Left cardiac atrium (tissue), 4 donors: ENCODE data around the gene ANO10. TPM values are rescaled to one million over a fixed set of nuclear protein-coding genes. Genes with fewer than 3 reads are reported as not detected.
"Not testable (repeated sequence)": the region's sequence is repeated elsewhere in the genome, so short reads cannot be mapped to it uniquely, and the experiment has no call there.

ENCODE experiments used
- ATAC-seq, 2 donors: fragments of 200-7000 bp; cut with Tn5 transposase; one replicate each; pipeline ENCODE4 v1.9.1; 2020; ENCODE audit warnings: mild to moderate bottlenecking in 2 of 2, moderate library complexity in 2 of 2
- DNase-seq: peaks from one replicate; pipeline ENCODE4 v3.0.0-alpha.2; 2020
- intact Hi-C, 2 donors: fragments of 100-400 bp; cut with DNase I; formaldehyde crosslinking; loops; one replicate each; pipeline versions ENCODE4 v1.14.1 to v1.15.1; 2022 to 2023
- total RNA-seq, 2 donors: library from RNA; stranded (reverse); fragmentation: NEBNext Ultra II Directional; extraction: Animal tissue kit (Norgen Biotek cat#: 25700); gene quantifications; one replicate each; pipeline ENCODE4 v1.2.1, GENCODE V29; 2021
- donor health status: DM: no; HTN: yes; CAD: no.
- donor health status: DM: no; HTN: yes; CAD: no; lungs with severe emphysema.
- donor health status: DM: yes; HTN: yes; CAD: no.
- donor health status: Dilated cardiomyopathy.

The ANO10 gene
- total RNA-seq, 2 donors from 2014 or later, result 16.7 to 18.1 TPM

- DNase-seq (no peak), ATAC-seq (peak in 1 of 2 donors; percentile 26)
- intact Hi-C loops, result no loop called here
These were observed 90.0 kb downstream of the ANO10 start for GRCh38 chr3:43531835-43532234.

GRCh38 chr3:43528498-43529099 is 93.2 kb downstream of the ANO10 start:
- no peak for DNase-seq
- no peak for ATAC-seq
- intact Hi-C loops, result no loop called here

GRCh38 chr3:43526956-43527355 is 94.9 kb downstream of the ANO10 start:
- no peak for ATAC-seq
- DNase-seq, result no peak
- intact Hi-C loops, result no loop called here

DNA sequence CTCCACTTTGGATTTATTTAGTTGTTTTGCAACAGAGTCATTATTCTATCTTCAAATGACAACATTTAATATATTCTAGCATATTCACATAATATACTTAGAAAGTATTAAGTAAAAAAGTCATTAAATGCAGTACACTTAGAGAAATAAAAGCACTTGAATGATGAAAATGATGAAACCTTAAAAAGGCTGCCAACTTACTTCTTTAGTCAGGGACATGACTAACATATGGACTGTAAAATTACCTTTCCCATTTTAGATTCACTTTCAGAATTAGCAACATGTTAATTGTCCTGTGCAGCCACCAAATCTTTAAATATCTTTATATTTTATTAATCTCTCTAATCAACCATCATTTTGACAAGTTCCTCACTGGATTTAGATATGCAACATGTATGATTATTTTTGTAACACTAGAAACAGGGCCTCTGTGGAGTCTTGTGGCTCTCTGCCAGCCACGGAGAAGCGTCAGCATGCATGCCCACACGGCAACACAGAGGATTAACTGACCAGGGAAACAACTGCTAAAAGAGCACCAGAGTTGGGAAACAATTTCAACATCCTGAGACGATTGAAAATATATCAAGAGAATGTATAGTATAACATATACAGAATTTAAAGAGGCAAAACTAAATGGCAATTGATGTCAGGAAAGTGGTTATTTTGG is 95.7 kb downstream of the ANO10 start:
- intact Hi-C loops, result no loop called here
- no peak for DNase-seq
- no peak for ATAC-seq

DNA sequence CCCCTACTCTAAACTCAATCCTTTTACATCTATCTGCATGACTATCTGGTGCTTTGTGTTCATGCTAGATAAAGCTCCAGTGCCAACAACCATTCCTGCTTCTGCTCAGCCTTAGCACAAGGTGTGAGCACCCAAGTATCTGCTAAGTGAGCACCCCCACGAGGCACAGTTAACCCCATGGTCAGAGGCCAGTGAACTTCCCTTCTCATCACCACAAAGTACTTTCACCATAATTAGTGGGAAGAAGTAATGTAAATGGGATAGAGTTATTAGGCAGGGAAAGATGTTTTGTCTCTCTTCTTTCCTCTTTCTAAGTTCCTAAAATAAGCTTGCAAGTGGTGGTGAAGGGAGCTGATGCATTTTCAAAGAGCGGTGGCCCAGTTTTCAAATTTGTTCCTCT is 96.4 kb downstream of the ANO10 start:
- no peak for ATAC-seq
- DNase-seq, result no peak
- intact Hi-C loops, result no loop called here

GRCh38 chr3:43523454-43524053 is 98.3 kb downstream of the ANO10 start:
- ATAC-seq (no peak), DNase-seq (no peak)
- intact Hi-C loops, result no loop called here

- DNase-seq (no peak), ATAC-seq (no peak)
- intact Hi-C loops, result no loop called here
These were observed 99.0 kb downstream of the ANO10 start for GRCh38 chr3:43522727-43523362.

GRCh38 chr3:43521941-43522340 is 99.9 kb downstream of the ANO10 start:
- intact Hi-C loops, result no loop called here
- ATAC-seq, result no peak

GRCh38 chr3:43518515-43518914 is 103.3 kb downstream of the ANO10 start:
- intact Hi-C loops, DNase-seq, ATAC-seq: not testable (repeated sequence)

More at GRCh38 chr3:43521941-43522340, 99.9 kb downstream of the ANO10 start:
- no peak for DNase-seq

- ATAC-seq, result no peak
- intact Hi-C loops, result no loop called here
- DNase-seq, result no peak
These were observed 105.7 kb downstream of the ANO10 start for GRCh38 chr3:43515970-43516635.

GRCh38 chr3:43515208-43515917 is 106.4 kb downstream of the ANO10 start:
- ATAC-seq, result no peak
- intact Hi-C loops, result no loop called here
- no peak for DNase-seq

DNA sequence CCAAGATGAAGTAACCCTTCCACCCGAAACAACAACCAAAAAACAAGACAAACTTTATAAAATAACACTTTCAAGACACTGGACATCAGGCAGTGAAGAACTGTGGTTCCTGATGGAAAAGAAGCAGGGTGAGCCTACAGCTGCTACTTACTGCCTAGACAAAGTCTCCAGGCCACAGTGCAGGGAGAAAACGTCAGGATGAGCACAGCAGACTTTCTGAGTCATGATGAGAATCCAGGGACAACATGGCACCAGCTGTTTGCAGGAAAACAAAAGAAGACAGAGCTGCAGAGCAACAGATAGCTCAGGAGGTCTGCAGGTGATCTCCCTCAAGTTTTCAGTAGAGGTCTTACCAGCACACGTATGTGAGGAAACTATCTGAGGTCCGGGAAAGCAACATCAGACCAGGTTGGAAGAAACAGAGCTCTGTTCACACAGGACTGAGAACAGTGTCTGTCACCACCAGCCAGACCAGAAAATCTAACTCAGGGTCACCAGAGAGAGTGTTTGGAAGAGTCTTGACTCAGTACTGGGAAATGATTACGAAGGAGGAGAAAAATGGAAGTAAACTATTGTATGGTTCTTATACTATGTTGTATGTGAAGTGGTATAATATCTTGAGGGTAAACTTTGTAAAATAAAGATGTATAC is 108.9 kb downstream of the ANO10 start:
- no peak for ATAC-seq
- DNase-seq, result no peak
- intact Hi-C loops, result no loop called here

DNA sequence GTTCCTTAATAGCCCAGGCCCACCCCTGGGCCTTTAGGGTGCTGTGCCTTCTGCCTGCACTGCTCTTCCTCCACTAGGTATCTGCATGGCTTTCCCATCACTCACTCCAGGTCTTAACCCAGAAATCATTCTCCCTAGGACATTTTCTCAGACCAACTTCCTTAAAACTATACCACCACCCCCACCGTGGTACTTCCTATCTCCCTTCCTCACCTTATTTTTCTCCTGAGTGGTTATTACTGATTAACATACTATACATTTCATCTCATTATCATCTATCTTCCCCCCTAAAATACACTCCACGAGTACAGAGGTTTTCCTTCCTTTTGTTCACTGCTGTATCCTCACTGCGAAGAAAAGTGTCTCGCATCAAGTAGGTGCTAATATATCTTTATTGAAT is 115.2 kb downstream of the ANO10 start:
- DNase-seq (no peak), ATAC-seq (no peak)
- intact Hi-C loops, result no loop called here

- ATAC-seq (no peak), DNase-seq (no peak)
- intact Hi-C loops, result no loop called here
These were observed 116.5 kb downstream of the ANO10 start for GRCh38 chr3:43505351-43505750.

GRCh38 chr3:43503067-43503728 is 118.6 kb downstream of the ANO10 start:
- ATAC-seq, result peak in 1 of 2 donors; percentile 27
- DNase-seq, result no peak
- intact Hi-C loops, result loop anchor here (1.0 to 5.0 kb wide), 5 partner anchors 216 to 541 kb away; partner anchors contain the start of gene SNRK (in 1 of the 2)

- DNase-seq (no peak), ATAC-seq (peak; percentile 47 to 55)
- intact Hi-C loops, result loop anchor here in 1 of 2 donors (10.0 kb wide), 1 partner anchor 74 kb away; no protein-coding TSS in a partner anchor
These were observed 122.6 kb downstream of the ANO10 start for GRCh38 chr3:43499256-43499655.

GRCh38 chr3:43497905-43498365 is 123.9 kb downstream of the ANO10 start:
- intact Hi-C loops, result loop anchor here in 1 of 2 donors (10.0 kb wide), 1 partner anchor 73 kb away; no protein-coding TSS in a partner anchor
- ATAC-seq (peak; percentile 41 to 71), DNase-seq (peak; percentile 60)

DNA sequence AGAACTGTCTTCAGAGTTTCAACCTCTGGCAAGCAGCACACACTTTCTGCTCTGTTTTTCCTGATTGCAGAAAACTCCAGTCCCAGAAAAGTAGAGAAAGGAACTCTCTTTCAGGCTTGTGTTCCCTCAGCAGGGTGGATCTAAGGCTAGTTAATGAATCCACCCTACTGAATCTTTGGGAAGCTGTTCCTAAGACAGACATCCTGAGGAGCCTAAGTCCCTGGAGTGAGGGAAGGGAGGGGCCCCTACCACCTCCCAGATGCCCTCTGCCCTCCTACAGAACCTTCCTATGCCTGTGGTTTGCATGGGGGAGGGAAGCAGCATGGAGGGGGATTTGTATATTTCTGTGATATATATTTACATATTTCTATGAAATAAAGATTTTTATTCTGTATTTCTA is 124.4 kb downstream of the ANO10 start:
- ATAC-seq, result peak in 1 of 2 donors; percentile 59
- no peak for DNase-seq
- intact Hi-C loops, result loop anchor here in 1 of 2 donors (10.0 kb wide), 1 partner anchor 73 kb away; no protein-coding TSS in a partner anchor
